ENCODE results near the gene POLD2.

Gene POLD2

GRCh38 chr7:44112997-44113763 lies 10.2 kb downstream of the POLD2 start:
- DNase-seq: no peak

- DNase-seq: no peak
Observed at GRCh38 chr7:44112231-44112996, 10.9 kb downstream of the POLD2 start.

- DNase-seq: no peak
Observed at GRCh38 chr7:44111761-44112160, 11.6 kb downstream of the POLD2 start.

- DNase-seq: no peak
Observed at GRCh38 chr7:44110719-44111635, 12.4 kb downstream of the POLD2 start.

- no peak for DNase-seq
Observed at GRCh38 chr7:44109991-44110390, 13.4 kb downstream of the POLD2 start.

GRCh38 chr7:44108768-44109750 lies 14.3 kb downstream of the POLD2 start:
- no peak for DNase-seq

- DNase-seq: no peak
Observed at GRCh38 chr7:44107961-44108767, 15.2 kb downstream of the POLD2 start.

- DNase-seq: no peak
Observed at GRCh38 chr7:44107116-44107960, 16.0 kb downstream of the POLD2 start.

- no peak for DNase-seq
Observed at GRCh38 chr7:44106311-44107065, 16.9 kb downstream of the POLD2 start.

GRCh38 chr7:44105832-44106231 lies 17.5 kb downstream of the POLD2 start:
- no peak for DNase-seq

- DNase-seq: peak; percentile 62
Observed at GRCh38 chr7:44104860-44105771, 18.2 kb downstream of the POLD2 start.

GRCh38 chr7:44103923-44104859 lies 19.2 kb downstream of the POLD2 start, which contains the start of gene AEBP1:
TSS of gene AEBP1 (plus strand) at chr7:44104345. CDS start at chr7:44104666, 321 bp downstream.
- peak; percentile 80 for DNase-seq

GRCh38 chr7:44103566-44103922 lies 19.8 kb downstream of the POLD2 start:
- no peak for DNase-seq

- DNase-seq: no peak
Observed at GRCh38 chr7:44102846-44103565, 20.3 kb downstream of the POLD2 start.

- no peak for DNase-seq
Observed at GRCh38 chr7:44101966-44102845, 21.1 kb downstream of the POLD2 start.
